GM23338 (cell line): ENCODE data around the gene FOCAD. TPM values are rescaled to one million over a fixed set of nuclear protein-coding genes. Genes with fewer than 3 reads are reported as not detected.

Experiments
- ATAC-seq: fragments of 200-7000 bp; cut with Tn5 transposase; 3 replicates; pipeline ENCODE4 v1.9.1; 2020
- DNase-seq: peaks from one replicate; pipeline ENCODE4 v3.0.0-alpha.2; 2015; ENCODE audit warnings: low spot score
- H2AFZ ChIP-seq: fragments of 200-600 bp; sonication (generic); 2 replicates; pipeline ENCODE4 v1.8.0; 2016; ENCODE audit warnings: antibody characterized with exemption, mild to moderate bottlenecking, moderate library complexity
- H3F3A ChIP-seq: fragments of 200-600 bp; sonication (generic); replicated peaks from 2 replicates; pipeline ENCODE4 v1.8.0; 2017; ENCODE audit warnings: antibody characterized with exemption, mixed run types, low read depth
- H3K27ac ChIP-seq: fragments of 200-600 bp; sonication (generic); 2 replicates; pipeline ENCODE4 v1.6.1; 2016; ENCODE audit warnings: low read depth
- H3K27me3 ChIP-seq: fragments of 200-600 bp; sonication (generic); 2 replicates; pipeline ENCODE4 v1.8.0; 2016; ENCODE audit warnings: mild to moderate bottlenecking, mixed run types, moderate library complexity; ENCODE audit not compliant: insufficient read depth
- H3K36me3 ChIP-seq: fragments of 200-600 bp; sonication (generic); 2 replicates; pipeline ENCODE4 v1.8.0; 2016; ENCODE audit warnings: mild to moderate bottlenecking; ENCODE audit not compliant: insufficient read depth
- H3K4me1 ChIP-seq: fragments of 200-600 bp; sonication (generic); 2 replicates; pipeline ENCODE4 v1.8.0; 2016; ENCODE audit warnings: mild to moderate bottlenecking, moderate library complexity; ENCODE audit not compliant: insufficient read depth
- H3K4me2 ChIP-seq: fragments of 200-600 bp; sonication (generic); 2 replicates; pipeline ENCODE4 v1.7.1; 2017; ENCODE audit warnings: mixed run types
- H3K4me3 ChIP-seq: fragments of 200-600 bp; sonication (generic); 2 replicates; pipeline ENCODE4 v1.6.1; 2016; ENCODE audit warnings: mixed run types
- H3K79me2 ChIP-seq: fragments of 200-600 bp; sonication (generic); replicated peaks from 2 replicates; pipeline ENCODE4 v1.8.0; 2017; ENCODE audit warnings: mild to moderate bottlenecking; ENCODE audit not compliant: insufficient read depth
- H3K9me2 ChIP-seq: fragments of 200-600 bp; sonication (generic); 2 replicates; pipeline ENCODE4 v1.8.0; 2017; ENCODE audit not compliant: insufficient read depth
- H4K20me1 ChIP-seq: fragments of 200-600 bp; sonication (generic); replicated peaks from 2 replicates; pipeline ENCODE4 v1.8.0; 2017; ENCODE audit warnings: mild to moderate bottlenecking; ENCODE audit not compliant: insufficient read depth
- H3K27ac Mint-ChIP-seq: 2 replicates; pipeline ENCODE4 v1.8.0; 2020; ENCODE audit warnings: inconsistent platforms, mild to moderate bottlenecking, moderate library complexity, mixed read lengths
- H3K27me3 Mint-ChIP-seq: 3 replicates; pipeline ENCODE4 v1.8.0; 2022; ENCODE audit warnings: low read depth, mild to moderate bottlenecking, moderate library complexity, mixed read lengths, inconsistent platforms; ENCODE audit not compliant: insufficient read depth, poor library complexity
- H3K36me3 Mint-ChIP-seq: 3 replicates; pipeline ENCODE4 v1.8.0; 2021; ENCODE audit warnings: low read depth, mild to moderate bottlenecking, inconsistent platforms, moderate library complexity, mixed read lengths
- H3K4me1 Mint-ChIP-seq: 3 replicates; pipeline ENCODE4 v1.8.0; 2020; ENCODE audit warnings: mild to moderate bottlenecking, inconsistent platforms, mixed read lengths
- H3K4me3 Mint-ChIP-seq: 3 replicates; pipeline ENCODE4 v1.8.0; 2021; ENCODE audit warnings: moderate library complexity, mild to moderate bottlenecking, inconsistent platforms, mixed read lengths
- H3K9me3 Mint-ChIP-seq: 3 replicates; pipeline ENCODE4 v1.8.0; 2020; ENCODE audit warnings: moderate library complexity, mild to moderate bottlenecking, inconsistent platforms, mixed read lengths
- CREB1 ChIP-seq: fragments of 250-450 bp; sonication (Bioruptor Pico); IDR thresholded peaks from 2 replicates; pipeline ENCODE4 v1.5.0; 2020; ENCODE audit warnings: low read depth, mild to moderate bottlenecking, moderate library complexity
- EZH2 ChIP-seq: fragments of 200-600 bp; sonication (generic); IDR thresholded peaks from one replicate; pipeline ENCODE4 v1.8.0; 2017; ENCODE audit warnings: antibody characterized with exemption, mild to moderate bottlenecking, low read depth; ENCODE audit not compliant: unreplicated experiment
- EZH2phosphoT487 ChIP-seq: fragments of 200-600 bp; sonication (generic); IDR thresholded peaks from one replicate; pipeline ENCODE4 v1.8.1; 2018; ENCODE audit warnings: antibody characterized with exemption; ENCODE audit not compliant: unreplicated experiment
- NANOG ChIP-seq: IDR thresholded peaks from 2 replicates; pipeline ENCODE4 v1.6.1; 2016; ENCODE audit warnings: antibody characterized with exemption, borderline replicate concordance
- POLR2AphosphoS5 ChIP-seq: IDR thresholded peaks from 2 replicates; pipeline ENCODE4 v1.6.1; 2016; ENCODE audit warnings: antibody characterized with exemption, low read depth
- STAT1 ChIP-seq: IDR thresholded peaks from one replicate; pipeline ENCODE4 v1.6.1; 2016; ENCODE audit warnings: antibody characterized with exemption; ENCODE audit not compliant: unreplicated experiment
- ZNF114 ChIP-seq: fragments of 250-450 bp; sonication (Bioruptor Pico); IDR thresholded peaks from 2 replicates; pipeline ENCODE4 v1.5.0; 2020; ENCODE audit warnings: mild to moderate bottlenecking, moderate library complexity
- ZNF331 ChIP-seq: fragments of 250-450 bp; sonication (Bioruptor Pico); IDR thresholded peaks from 2 replicates; pipeline ENCODE4 v1.5.0; 2020; ENCODE audit warnings: low read depth, mild to moderate bottlenecking, moderate library complexity
- polyA plus RNA-seq: library from polyadenylated mRNA; unstranded; fragments of >200 nt; fragmentation: Nextera tagmentation; extraction: Ambion mirVana; gene quantifications from 2 replicates; pipeline ENCODE4 v1.2.1, GENCODE V29; 2016
- total RNA-seq: library from RNA; depleted of rRNA; stranded (reverse); fragments of >200 nt; shearing (Covaris generic); gene quantifications from 2 replicates; pipeline ENCODE4 v1.2.3, GENCODE V29; 2014
- TF ChIP-seq, protein P1 (sequence below), 2 experiments: fragments of 200-600 bp in 1 of 2; sonication (generic) in 1 of 2; conservative IDR thresholded peaks; 2 replicates each; pipeline versions ENCODE4 v1.5.1 to v1.6.1; 2016 to 2017; ENCODE audit warnings: antibody characterized with exemption in 2 of 2, low read depth in 2 of 2, mild to moderate bottlenecking in 2 of 2, moderate library complexity in 1 of 2

The FOCAD gene
- total and polyA plus RNA-seq, 2 experiments from 2014 or later, result 13.7 to 66.5 TPM

GRCh38 chr9:21028466-21028865 is 344.4 kb downstream of the FOCAD start:
- Mint-ChIP-seq H3K4me3 (no peak overlapping the region), H3K9me3 (no peaks in the 10 kb centered on the region), H3K27ac (no peak overlapping the region), H3K4me1 (peaks cover 4% of the 10 kb centered on the region; the same call in 2 of the 3 replicates), H3K27me3 (peaks cover 11% of the 10 kb centered on the region), H3K36me3 (no peaks in the 10 kb centered on the region)
- no peak overlapping the region for H3K4me3 ChIP-seq
- no peaks in the 10 kb centered on the region for H3K9me2 ChIP-seq
- TF ChIP-seq STAT1 (no peak), CREB1 (no peak), NANOG (no peak), ZNF331 (CRISPR knock-in tag) (no peak)
- TF ChIP-seq, protein P1, sequence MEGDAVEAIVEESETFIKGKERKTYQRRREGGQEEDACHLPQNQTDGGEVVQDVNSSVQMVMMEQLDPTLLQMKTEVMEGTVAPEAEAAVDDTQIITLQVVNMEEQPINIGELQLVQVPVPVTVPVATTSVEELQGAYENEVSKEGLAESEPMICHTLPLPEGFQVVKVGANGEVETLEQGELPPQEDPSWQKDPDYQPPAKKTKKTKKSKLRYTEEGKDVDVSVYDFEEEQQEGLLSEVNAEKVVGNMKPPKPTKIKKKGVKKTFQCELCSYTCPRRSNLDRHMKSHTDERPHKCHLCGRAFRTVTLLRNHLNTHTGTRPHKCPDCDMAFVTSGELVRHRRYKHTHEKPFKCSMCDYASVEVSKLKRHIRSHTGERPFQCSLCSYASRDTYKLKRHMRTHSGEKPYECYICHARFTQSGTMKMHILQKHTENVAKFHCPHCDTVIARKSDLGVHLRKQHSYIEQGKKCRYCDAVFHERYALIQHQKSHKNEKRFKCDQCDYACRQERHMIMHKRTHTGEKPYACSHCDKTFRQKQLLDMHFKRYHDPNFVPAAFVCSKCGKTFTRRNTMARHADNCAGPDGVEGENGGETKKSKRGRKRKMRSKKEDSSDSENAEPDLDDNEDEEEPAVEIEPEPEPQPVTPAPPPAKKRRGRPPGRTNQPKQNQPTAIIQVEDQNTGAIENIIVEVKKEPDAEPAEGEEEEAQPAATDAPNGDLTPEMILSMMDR (conservative IDR thresholded peaks at IDR 0.05; ENCODE audit: low read depth in 2 of 2), result no peak
- no peak overlapping the region for H2AFZ ChIP-seq
- H3F3A ChIP-seq, result peaks cover 5% of the 10 kb centered on the region; the same call in 1 of the 2 replicates
- ATAC-seq, result no peak
- H4K20me1 ChIP-seq, result no peaks in the 10 kb centered on the region
- peaks cover 8% of the 10 kb centered on the region; the same call in 1 of the 2 replicates for H3K27me3 ChIP-seq
- H3K79me2 ChIP-seq, result no peaks in the 10 kb centered on the region
- peaks cover 21% of the 10 kb centered on the region for H3K4me1 ChIP-seq
- no peaks in the 10 kb centered on the region for H3K36me3 ChIP-seq
- H3K27ac ChIP-seq, result no peak overlapping the region
- no peak overlapping the region for H3K4me2 ChIP-seq
- DNase-seq, result no peak

DNA sequence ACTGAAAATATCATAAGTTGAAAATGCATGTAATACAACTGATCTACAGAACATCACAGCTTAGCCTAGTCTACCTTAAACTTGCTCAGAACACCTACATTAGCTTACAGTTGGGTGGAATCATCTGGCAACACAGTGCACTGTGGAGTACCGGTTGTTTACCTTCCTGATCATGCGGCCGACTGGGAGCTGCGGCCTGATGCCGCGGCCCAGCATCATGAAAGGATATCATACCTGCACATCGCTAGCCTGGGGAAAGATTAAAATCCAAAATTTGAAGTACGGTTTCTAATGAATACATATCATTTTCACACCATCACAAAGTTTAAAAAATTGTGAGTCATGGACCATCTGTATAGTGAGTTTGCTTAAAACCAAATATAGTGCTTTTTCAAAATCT is 345.6 kb downstream of the FOCAD start:
- Histone ChIP-seq H3K79me2 (no peaks in the 10 kb centered on the region), H4K20me1 (no peaks in the 10 kb centered on the region), H3K9me2 (no peaks in the 10 kb centered on the region), H3K27me3 (peaks cover 8% of the 10 kb centered on the region; the same call in 1 of the 2 replicates), H3K4me3 (no peak overlapping the region), H2AFZ (no peak overlapping the region), H3K27ac (no peak overlapping the region), H3K36me3 (no peaks in the 10 kb centered on the region), H3F3A (peaks cover 5% of the 10 kb centered on the region; the same call in 1 of the 2 replicates), H3K4me2 (no peak overlapping the region), H3K4me1 (peaks cover 21% of the 10 kb centered on the region)
- no peaks in the 10 kb centered on the region for H3K36me3 Mint-ChIP-seq
- no peak for ATAC-seq
- no peak for DNase-seq
- no peak overlapping the region for H3K27ac Mint-ChIP-seq
- H3K9me3 Mint-ChIP-seq, result no peaks in the 10 kb centered on the region
- H3K27me3 Mint-ChIP-seq, result peaks cover 11% of the 10 kb centered on the region
- peaks cover 4% of the 10 kb centered on the region; the same call in 2 of the 3 replicates for H3K4me1 Mint-ChIP-seq
- H3K4me3 Mint-ChIP-seq, result no peak overlapping the region
- TF ChIP-seq NANOG (no peak), EZH2phosphoT487 (no peak), EZH2 (no peak), POLR2AphosphoS5 (no peak), STAT1 (no peak), ZNF114 (CRISPR knock-in tag) (no peak)
- TF ChIP-seq, protein P1 (conservative IDR thresholded peaks at IDR 0.05; ENCODE audit: low read depth in 2 of 2), result no peak
